ENCODE measurements around the gene OSGIN1.

DNA sequence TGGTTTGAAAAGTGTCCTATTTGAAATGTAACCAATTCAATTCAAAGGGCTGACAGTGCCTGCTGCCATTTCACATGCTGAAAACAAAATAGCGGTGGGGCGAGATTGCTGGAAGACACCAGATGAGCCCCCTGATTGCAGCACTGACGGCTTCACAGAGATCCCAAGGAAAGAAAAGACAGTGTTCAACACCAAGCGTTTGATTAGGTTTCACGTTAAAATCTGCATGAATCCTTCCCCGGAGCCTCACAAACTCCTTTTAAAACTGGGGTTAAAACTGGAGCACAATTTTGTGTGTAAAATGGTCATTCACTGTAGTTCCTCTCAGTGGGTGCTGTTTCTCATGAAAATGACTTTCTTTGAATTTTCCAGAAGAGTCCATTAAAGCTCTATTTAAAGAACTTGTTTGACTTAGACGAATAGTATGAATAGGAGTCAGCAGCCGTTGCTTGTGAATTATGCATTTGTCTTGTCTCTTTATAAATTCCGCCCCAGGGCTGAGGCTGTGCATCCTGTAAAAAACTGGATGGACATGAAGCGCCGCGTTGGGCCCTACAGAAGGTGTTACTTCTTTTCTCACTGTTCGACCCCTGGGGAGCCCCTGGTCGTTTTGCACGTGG lies 45.3 kb upstream of the OSGIN1 start:
- TF ChIP-seq MLX (CRISPR knock-in tag; IDR thresholded peaks at IDR 0.05) (no peak), ZNF416 (CRISPR knock-in tag; IDR thresholded peaks at IDR 0.05) (no peak), NFE2L1 (CRISPR knock-in tag; IDR thresholded peaks at IDR 0.05) (no peak), RORB (CRISPR knock-in tag; IDR thresholded peaks at IDR 0.05) (no peak), TCF7 (CRISPR knock-in tag; IDR thresholded peaks at IDR 0.05; ENCODE audit: low read depth) (no peak), MXD4 (CRISPR knock-in tag; IDR thresholded peaks at IDR 0.05; ENCODE audit: borderline replicate concordance) (no peak), ZNF232 (CRISPR knock-in tag; IDR thresholded peaks at IDR 0.05) (no peak)
- TF ChIP-seq, protein P1, sequence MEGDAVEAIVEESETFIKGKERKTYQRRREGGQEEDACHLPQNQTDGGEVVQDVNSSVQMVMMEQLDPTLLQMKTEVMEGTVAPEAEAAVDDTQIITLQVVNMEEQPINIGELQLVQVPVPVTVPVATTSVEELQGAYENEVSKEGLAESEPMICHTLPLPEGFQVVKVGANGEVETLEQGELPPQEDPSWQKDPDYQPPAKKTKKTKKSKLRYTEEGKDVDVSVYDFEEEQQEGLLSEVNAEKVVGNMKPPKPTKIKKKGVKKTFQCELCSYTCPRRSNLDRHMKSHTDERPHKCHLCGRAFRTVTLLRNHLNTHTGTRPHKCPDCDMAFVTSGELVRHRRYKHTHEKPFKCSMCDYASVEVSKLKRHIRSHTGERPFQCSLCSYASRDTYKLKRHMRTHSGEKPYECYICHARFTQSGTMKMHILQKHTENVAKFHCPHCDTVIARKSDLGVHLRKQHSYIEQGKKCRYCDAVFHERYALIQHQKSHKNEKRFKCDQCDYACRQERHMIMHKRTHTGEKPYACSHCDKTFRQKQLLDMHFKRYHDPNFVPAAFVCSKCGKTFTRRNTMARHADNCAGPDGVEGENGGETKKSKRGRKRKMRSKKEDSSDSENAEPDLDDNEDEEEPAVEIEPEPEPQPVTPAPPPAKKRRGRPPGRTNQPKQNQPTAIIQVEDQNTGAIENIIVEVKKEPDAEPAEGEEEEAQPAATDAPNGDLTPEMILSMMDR (IDR thresholded peaks at IDR 0.05) = no peak
- TF ChIP-seq, protein P2, sequence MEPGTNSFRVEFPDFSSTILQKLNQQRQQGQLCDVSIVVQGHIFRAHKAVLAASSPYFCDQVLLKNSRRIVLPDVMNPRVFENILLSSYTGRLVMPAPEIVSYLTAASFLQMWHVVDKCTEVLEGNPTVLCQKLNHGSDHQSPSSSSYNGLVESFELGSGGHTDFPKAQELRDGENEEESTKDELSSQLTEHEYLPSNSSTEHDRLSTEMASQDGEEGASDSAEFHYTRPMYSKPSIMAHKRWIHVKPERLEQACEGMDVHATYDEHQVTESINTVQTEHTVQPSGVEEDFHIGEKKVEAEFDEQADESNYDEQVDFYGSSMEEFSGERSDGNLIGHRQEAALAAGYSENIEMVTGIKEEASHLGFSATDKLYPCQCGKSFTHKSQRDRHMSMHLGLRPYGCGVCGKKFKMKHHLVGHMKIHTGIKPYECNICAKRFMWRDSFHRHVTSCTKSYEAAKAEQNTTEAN (CRISPR knock-in tag; IDR thresholded peaks at IDR 0.05) = no peak
- TF ChIP-seq, protein P3, sequence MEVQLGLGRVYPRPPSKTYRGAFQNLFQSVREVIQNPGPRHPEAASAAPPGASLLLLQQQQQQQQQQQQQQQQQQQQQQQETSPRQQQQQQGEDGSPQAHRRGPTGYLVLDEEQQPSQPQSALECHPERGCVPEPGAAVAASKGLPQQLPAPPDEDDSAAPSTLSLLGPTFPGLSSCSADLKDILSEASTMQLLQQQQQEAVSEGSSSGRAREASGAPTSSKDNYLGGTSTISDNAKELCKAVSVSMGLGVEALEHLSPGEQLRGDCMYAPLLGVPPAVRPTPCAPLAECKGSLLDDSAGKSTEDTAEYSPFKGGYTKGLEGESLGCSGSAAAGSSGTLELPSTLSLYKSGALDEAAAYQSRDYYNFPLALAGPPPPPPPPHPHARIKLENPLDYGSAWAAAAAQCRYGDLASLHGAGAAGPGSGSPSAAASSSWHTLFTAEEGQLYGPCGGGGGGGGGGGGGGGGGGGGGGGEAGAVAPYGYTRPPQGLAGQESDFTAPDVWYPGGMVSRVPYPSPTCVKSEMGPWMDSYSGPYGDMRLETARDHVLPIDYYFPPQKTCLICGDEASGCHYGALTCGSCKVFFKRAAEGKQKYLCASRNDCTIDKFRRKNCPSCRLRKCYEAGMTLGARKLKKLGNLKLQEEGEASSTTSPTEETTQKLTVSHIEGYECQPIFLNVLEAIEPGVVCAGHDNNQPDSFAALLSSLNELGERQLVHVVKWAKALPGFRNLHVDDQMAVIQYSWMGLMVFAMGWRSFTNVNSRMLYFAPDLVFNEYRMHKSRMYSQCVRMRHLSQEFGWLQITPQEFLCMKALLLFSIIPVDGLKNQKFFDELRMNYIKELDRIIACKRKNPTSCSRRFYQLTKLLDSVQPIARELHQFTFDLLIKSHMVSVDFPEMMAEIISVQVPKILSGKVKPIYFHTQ (CRISPR knock-in tag; IDR thresholded peaks at IDR 0.05) = no peak

Measured in WTC11 (cell line).